HG03095 (cell line): ENCODE measurements around the gene SPATS2.
"Not testable (repeated sequence)": the region's sequence is repeated elsewhere in the genome, so short reads cannot be mapped to it uniquely, and the experiment has no call there.

Experiments
- ATAC-seq: cut with Tn5 transposase; IDR thresholded peaks from one replicate; pipeline ENCODE4 v1.9.1; 2021; ENCODE audit warnings: moderate library complexity; ENCODE audit not compliant: unreplicated experiment

SPATS2 gene

GRCh38 chr12:49349266-49349665 is 18.0 kb upstream of the SPATS2 start:
- no peak for ATAC-seq

- no peak for ATAC-seq
These were observed 14.9 kb upstream of the SPATS2 start for GRCh38 chr12:49352351-49352750.

- ATAC-seq = no peak
These were observed 11.3 kb upstream of the SPATS2 start for GRCh38 chr12:49355913-49356312.

- ATAC-seq = no peak
These were observed 10.1 kb upstream of the SPATS2 start for GRCh38 chr12:49357103-49357678.

- ATAC-seq = peak; percentile 73
These were observed 8.7 kb upstream of the SPATS2 start for GRCh38 chr12:49358483-49359141.

- ATAC-seq = no peak
These were observed 7.6 kb upstream of the SPATS2 start for GRCh38 chr12:49359671-49360070.

- ATAC-seq = no peak
These were observed 5.2 kb upstream of the SPATS2 start for GRCh38 chr12:49362077-49362476.

GRCh38 chr12:49364989-49365388 is 2.3 kb upstream of the SPATS2 start:
- ATAC-seq = no peak

GRCh38 chr12:49365542-49365941 is 1.7 kb upstream of the SPATS2 start:
- no peak for ATAC-seq

- ATAC-seq = peak; percentile 3
These were observed 1.1 kb upstream of the SPATS2 start for GRCh38 chr12:49366096-49366651.

- ATAC-seq = peak; percentile 58
These were observed 446 bp upstream of the SPATS2 start for GRCh38 chr12:49366652-49367380.

GRCh38 chr12:49368240-49368600 is 958 bp downstream of the SPATS2 start:
- no peak for ATAC-seq

GRCh38 chr12:49369411-49370145 is 2.3 kb downstream of the SPATS2 start:
- peak; percentile 57 for ATAC-seq

GRCh38 chr12:49370539-49370938 is 3.3 kb downstream of the SPATS2 start:
- ATAC-seq = no peak

- ATAC-seq = no peak
These were observed 8.1 kb downstream of the SPATS2 start for GRCh38 chr12:49375406-49375805.

- no peak for ATAC-seq
These were observed 10.1 kb downstream of the SPATS2 start for GRCh38 chr12:49377386-49377785.

GRCh38 chr12:49380184-49380583 is 12.9 kb downstream of the SPATS2 start:
- not testable (repeated sequence) for ATAC-seq

- ATAC-seq = no peak
These were observed 21.6 kb downstream of the SPATS2 start for GRCh38 chr12:49388682-49389386.

GRCh38 chr12:49389387-49389703 is 22.1 kb downstream of the SPATS2 start:
- ATAC-seq = no peak

- ATAC-seq = no peak
These were observed 29.7 kb downstream of the SPATS2 start for GRCh38 chr12:49397000-49397399.

- ATAC-seq = no peak
These were observed 33.0 kb downstream of the SPATS2 start for GRCh38 chr12:49400304-49400703.
